Inflammatory macrophage (primary cell): ENCODE data around the gene SLC35E1.
"Not testable (repeated sequence)": the region's sequence is repeated elsewhere in the genome, so short reads cannot be mapped to it uniquely, and the experiment has no call there.

Experiments
- DNase-seq, 2 donors: peaks; one replicate each; pipeline ENCODE4 v3.0.0-alpha.2; 2020 to 2022

SLC35E1 gene

GRCh38 chr19:16520986-16521624 lies 51.1 kb downstream of the SLC35E1 start:
- no peak for DNase-seq

GRCh38 chr19:16520074-16520973 lies 51.9 kb downstream of the SLC35E1 start:
- no peak for DNase-seq

DNA sequence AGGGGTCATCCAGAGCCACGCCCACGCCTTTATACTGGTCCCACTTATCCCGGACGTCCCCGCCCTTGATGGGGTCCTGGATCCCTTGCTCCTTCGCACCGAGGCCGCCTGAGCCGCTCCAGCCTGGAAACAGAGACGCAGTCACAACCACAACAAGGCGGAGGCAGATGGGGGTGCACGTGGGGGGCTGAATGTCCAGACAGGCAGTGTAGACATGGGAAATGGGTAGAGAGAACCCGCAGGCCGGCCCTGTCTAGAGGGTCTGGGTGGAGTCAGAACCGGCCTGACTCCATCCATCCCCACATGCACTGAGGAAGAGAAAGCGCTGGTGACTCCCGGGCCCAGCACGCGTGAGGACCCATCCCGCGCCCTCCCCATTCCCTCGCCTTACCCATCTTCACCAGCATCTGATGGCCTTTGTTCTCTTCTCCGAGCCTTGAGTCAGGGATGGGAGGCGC lies 53.0 kb downstream of the SLC35E1 start:
- DNase-seq = no peak

DNA sequence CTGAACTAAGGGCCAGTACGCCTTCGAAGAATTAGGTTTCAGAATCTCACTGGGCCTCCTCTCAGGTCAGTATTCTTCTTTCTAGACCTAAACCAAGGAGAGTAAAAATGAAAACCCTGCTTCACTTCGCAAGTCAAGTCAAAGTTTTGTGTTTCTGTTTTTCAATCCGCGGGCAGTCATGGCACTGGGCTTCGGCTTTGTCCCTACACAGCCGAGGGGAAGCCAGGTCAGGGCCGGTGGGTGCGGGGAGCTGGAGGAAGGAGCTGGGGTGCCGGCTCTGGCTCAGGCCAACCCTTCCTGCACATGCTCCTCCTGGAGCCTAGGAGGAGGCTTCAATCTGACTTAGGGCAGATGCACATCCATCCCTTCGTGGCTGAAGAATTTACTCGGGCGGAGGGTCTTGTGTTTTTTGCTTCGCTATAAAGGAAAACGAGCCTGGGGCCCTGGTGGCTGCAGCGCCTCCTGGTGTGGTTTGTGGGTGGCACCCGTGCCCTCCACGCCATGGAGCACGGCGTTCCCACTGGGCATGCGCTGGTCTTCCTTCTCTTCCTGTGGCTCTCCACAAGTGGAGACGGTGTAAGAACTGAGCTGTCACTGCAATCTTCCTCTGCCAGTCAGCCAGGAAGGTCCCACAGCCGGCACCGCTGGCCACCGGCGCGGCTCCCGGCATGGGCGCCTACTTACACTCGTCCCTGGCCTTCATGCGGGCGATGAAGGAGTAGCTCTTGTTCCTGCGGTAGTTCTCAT lies 53.6 kb downstream of the SLC35E1 start:
- DNase-seq = no peak

GRCh38 chr19:16518061-16518460 lies 54.2 kb downstream of the SLC35E1 start:
- DNase-seq = no peak

GRCh38 chr19:16516923-16517610 lies 55.1 kb downstream of the SLC35E1 start:
- DNase-seq = no peak

DNA sequence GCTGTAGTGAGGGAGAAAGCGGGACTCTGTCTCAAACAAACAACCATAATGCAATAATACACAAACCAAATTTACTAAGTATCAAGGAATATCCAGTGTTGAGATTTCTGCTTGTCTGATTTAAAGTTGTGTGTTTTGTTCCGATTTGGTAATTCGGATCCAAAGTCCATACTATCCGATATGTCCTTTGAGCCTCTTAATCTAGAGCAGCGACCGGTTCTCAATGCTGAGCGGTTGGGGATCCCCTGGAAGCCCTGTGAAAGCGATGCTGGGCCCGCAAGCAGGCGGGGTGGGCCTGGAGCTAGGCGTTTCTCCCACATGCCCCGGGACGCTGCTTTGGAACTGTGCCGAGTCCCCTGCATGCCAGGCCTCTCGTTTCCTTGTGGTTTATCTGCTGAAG lies 55.8 kb downstream of the SLC35E1 start:
- DNase-seq = no peak

- DNase-seq = no peak
These were observed 57.7 kb downstream of the SLC35E1 start for GRCh38 chr19:16514383-16515019.

- DNase-seq = not testable (repeated sequence)
These were observed 59.6 kb downstream of the SLC35E1 start for GRCh38 chr19:16512611-16513010.

GRCh38 chr19:16509141-16510061 lies 62.8 kb downstream of the SLC35E1 start:
- no peak for DNase-seq

- no peak for DNase-seq
These were observed 63.7 kb downstream of the SLC35E1 start for GRCh38 chr19:16508546-16508945.

DNA sequence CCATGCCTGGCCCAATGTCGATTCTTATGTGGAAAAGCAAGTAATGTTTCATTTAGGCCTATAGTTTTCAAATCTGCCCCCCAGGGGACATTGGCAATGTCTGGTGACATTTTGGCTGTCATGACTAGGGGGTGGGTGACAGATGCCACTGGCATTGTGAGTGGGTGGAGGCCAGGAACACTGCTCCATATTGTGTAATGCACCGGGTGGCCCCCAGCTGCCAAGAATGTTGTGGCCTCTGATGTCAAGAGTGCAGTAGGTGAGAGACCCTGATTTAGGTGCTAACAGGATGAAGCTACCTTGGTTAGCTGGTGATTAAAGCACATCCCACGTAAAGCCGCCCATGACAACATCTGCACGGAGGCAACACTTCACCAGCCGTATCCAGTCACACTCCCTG lies 65.3 kb downstream of the SLC35E1 start:
- DNase-seq = no peak

GRCh38 chr19:16506161-16506560 lies 66.1 kb downstream of the SLC35E1 start:
- DNase-seq = not testable (repeated sequence)

DNA sequence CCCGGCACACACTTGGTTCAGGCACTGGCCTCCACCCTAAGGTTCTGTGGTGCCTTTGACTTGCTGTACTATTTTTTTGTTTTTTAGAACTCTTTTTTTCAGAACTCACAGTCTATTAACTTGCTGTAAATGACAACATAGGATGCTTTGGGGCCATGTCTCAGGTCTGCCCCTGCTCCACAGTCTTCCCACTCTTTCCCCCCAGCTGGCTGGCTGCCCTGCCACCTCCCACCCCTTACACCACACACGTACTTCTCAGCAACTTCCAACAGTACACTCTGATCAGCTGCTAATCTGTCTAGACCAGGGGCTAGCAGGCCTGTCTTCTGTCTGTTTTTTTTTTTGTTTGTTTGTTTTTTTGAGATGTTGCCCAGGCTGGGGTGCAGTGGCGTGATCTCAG lies 67.9 kb downstream of the SLC35E1 start:
- no peak for DNase-seq
